GM19043 (cell line): Measurements from ENCODE around the gene KIF26A.

Experiments
- ATAC-seq: cut with Tn5 transposase; IDR thresholded peaks from one replicate; pipeline ENCODE4 v1.9.1; 2021; ENCODE audit warnings: low read depth; ENCODE audit not compliant: unreplicated experiment

KIF26A gene

DNA sequence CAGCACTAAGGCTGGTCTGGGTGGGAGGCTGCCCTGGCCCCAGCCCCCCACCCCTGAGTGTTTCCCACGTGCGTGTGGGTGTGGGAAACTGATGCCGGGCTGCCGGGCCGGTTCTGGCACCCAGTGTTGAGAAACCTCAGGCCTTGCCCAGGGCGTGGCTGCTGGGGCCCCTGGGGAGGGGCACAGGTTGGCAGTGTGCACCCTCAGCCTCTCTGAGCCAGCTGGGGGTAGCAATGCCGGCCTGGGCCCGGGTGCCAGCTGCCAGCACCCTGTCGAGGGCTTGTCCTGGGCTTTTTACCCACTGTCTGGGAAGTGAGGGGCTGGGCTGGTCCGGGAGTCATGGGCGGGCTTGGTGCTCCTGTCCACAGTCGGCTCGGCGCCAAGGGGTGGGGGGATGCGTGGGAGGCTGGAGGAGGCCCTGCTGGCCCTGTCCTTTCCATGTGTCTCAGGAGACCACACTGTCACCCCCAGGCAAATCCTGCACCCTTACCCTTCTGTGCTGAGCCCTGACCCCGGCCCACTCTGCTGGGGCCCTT, 37.2 kb upstream of the KIF26A start:
- no peak for ATAC-seq

DNA sequence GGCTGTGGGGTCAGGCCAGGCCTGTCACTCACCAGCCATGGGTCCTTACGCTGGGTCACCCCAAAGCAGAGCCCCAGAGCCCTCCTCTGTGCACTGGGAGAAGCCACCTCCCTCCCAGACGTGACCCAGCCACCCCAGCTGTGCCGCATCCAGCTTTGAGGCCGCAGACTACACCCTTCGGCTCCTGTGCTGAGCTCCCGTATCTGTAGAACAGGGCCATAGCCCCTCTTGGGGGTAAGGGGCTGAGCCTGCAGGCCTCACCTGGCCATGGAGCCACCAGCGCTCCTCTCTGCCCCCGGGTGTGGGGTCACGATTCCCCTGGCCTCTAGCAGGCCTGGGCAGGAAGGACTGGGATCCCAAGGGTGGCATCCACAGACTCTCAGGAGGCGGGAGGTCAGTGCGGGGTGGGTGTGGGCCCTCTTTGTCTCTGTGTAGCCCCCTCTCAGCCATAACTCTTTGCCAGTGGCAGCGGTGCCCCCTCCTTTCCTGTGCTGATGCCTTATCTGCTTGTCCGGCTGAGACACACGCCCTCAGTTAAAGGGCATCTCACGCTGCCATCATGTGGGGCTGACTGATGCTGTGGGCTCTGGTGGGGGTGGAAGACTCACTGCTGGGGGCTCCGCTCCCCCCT, 36.6 kb upstream of the KIF26A start:
- ATAC-seq = no peak

- ATAC-seq = no peak
Observed at GRCh38 chr14:104102282-104102914, 36.0 kb upstream of the KIF26A start.

GRCh38 chr14:104103061-104103445, 35.3 kb upstream of the KIF26A start:
- no peak for ATAC-seq

DNA sequence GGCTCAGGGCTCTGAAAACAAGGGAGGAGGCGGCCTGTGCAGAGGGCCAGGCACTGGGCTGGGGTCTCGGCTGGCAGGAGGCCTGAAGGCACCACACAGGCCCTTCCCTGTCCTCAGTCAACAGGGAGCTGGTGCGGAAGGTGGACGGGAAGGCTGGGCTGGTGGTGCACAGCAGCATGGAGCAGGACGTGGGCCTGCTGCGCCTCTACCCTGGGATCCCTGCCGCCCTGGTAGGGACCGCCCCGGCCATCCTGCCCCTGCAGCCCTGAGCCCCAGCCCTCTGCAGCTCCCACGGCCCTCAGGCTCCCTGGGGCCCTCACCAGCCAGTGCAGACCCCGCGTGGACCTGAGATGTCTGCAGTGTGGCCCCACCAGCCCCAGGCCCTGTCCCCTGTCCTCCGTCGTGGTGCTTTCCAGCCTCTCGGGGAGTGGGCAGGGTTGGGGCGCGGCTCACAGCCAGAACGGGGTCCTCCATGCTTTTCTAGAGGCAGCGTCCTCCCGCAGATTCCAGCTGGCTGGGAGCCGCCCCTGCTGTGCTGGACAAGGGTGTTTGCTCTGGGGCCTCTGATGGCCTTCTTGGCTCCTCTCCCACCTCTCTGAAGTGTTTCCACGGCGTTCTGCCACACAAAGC, 34.8 kb upstream of the KIF26A start:
- no peak for ATAC-seq

- ATAC-seq = no peak
Observed at GRCh38 chr14:104104076-104104901, 34.1 kb upstream of the KIF26A start.

DNA sequence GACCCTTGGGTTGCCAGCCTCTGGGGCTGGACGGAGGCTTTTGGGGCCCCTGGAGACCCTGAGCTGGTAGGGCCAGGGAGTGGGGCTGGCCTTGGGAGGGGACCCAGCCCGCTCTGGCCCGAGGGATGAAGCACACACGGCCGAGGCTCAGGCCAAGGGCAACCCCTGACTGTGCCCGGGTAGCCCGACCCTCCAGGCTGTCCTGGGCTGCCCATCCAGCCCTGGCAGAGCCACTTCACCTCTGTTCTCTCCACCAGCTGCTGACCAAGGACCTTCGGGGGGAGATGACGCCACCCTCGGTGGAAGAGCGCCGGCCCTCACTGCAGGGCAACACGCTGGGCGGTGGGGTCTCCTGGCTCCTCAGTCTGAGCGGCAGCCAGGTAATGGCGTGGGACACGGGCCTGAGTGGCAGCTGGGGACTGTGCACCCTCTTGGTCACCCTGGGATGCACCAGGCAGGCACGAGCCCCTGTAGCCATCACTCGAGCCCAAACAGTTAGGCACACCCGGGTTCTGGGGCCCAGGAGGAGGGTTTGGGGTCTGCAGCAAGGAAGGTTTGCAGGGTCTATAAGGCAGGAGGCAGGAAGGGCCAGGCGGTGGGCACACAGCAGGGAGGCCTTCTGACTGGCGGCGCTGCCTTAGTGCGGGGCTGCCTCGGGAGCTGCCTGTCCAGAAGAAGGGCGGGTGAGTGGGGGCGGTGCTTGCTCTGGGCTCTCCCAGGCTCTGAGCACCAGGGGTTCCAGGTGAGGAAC, 33.1 kb upstream of the KIF26A start:
- no peak for ATAC-seq

GRCh38 chr14:104105822-104106470, 32.4 kb upstream of the KIF26A start:
- ATAC-seq = no peak

DNA sequence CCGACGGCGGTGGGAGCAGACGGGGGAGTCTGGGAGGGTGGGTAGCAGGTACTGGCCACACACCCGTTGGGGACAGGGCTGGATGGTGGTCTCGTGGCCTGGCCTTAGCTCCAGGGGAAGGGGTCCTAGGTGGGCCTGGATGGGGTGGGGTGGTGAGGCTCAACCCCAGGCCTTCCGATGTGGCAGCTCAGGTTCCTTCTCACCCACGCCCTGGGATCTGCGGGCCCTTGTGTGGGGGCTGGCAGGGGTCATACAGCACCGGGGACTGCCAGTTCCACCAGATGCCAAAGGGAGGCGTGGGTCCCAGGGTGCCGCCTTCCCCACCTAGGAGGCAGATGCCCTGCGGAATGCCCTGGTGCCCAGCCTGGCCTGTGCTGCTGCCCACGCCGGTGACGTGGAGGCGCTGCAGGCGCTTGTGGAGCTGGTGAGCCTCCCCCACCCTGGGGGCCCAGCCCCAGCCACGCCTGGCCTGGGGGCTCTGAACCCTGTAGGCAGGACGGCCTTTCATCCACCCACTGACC, 31.9 kb upstream of the KIF26A start:
- no peak for ATAC-seq

GRCh38 chr14:104107101-104107581, 31.2 kb upstream of the KIF26A start:
- ATAC-seq = no peak

GRCh38 chr14:104107611-104108569, 30.5 kb upstream of the KIF26A start:
- no peak for ATAC-seq

GRCh38 chr14:104108570-104109541, 29.5 kb upstream of the KIF26A start:
- no peak for ATAC-seq

DNA sequence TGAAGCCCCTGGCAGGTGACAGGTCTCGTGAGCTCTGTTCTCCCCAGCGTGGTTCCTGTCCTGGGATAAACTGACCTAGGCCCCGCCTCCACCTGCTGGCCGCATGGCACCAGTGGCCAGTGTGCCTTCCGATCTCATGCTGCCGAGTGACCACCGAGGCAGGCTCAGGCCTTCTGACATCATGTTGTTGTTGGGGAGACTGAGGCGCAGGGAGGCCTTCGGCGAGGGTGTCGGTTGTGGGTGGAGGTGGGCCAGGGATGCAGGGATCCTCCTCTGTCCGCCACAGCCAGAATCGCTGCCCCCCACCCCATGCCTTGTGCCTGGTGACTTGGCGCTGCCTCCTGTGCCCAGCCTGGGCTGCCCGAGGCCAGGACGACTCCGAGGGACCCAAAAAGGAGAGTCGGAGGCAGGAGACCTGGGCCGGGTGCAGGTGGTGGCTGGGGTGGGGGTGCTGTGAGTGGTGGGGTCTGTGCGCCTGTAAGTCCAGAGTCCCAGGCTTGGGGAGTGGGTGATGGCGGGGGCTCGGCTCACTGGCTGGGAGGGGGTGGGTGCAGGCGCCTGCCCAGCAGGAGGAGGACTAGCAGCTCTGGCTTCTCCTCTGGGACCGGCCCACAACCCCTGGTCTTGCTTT, 28.5 kb upstream of the KIF26A start:
- ATAC-seq = no peak

DNA sequence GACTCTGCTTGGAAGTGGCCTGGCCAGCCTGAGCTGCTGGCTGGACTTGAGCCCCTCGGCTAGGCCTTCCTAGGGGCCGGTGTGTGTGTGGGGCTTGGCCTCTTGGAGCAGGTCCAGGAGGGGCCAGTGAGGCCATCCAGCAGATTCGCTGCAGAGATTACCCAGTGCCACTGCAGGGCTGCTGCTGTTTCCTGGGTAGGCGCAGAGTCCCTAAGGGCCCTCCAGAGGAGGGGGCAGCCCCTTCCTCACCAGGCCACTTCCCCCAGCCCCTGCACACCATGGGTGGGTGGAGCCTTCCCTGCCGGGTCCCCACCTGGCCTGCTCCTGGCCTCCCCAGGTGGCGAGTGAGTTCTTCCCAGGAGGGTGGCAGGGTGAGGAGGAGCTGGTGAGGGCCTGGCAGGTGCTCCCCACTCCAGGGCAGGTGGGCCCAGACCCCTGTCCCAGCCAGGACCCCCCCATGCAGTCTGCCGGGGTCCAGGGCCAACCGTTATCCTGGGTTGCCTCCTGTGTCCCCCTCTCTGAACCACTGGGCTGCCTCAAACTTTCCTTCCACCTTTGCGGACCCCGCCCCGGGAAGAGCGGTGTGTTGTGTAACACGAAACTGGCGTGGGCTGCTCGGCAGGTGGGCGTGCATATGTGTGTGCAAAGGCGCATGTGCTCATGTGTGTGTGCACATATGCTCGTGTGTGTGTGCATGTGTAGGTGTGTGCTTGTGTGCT, 27.7 kb upstream of the KIF26A start:
- no peak for ATAC-seq

- no peak for ATAC-seq
Observed at GRCh38 chr14:104111301-104112112, 26.9 kb upstream of the KIF26A start.
